ENCODE data around the gene PLXNA4. TPM values are rescaled to one million over a fixed set of nuclear protein-coding genes. Genes with fewer than 3 reads are reported as not detected.

Gene PLXNA4
- total RNA-seq, 1 experiment from 2014 or later, result 0.81 TPM

- TF ChIP-seq AFF4 (CRISPR knock-in tag; IDR thresholded peaks at IDR 0.05; ENCODE audit: borderline replicate concordance), result no peak
Measured at GRCh38 chr7:132083537-132084123, 492.6 kb downstream of the PLXNA4 start (continued).

GRCh38 chr7:132083126-132083525, 493.1 kb downstream of the PLXNA4 start:
- Mint-ChIP-seq H3K4me3 (no peak overlapping the region), H3K4me1 (peaks cover 8% of the 10 kb centered on the region), H3K36me3 (no peaks in the 10 kb centered on the region), H3K27ac (no peak overlapping the region), H3K27me3 (ENCODE audit: low read depth) (peaks cover 2% of the 10 kb centered on the region; the same call in 1 of the 2 replicates), H3K9me3 (no peaks in the 10 kb centered on the region; the same call in 1 of the 2 replicates)
- no peak for DNase-seq (ENCODE audit: low spot score)
- POLR2A ChIA-PET, result no interaction called here
- no peak for ATAC-seq
- TF ChIP-seq E2F5 (CRISPR knock-in tag; IDR thresholded peaks at IDR 0.05) (no peak), ELF4 (CRISPR knock-in tag; IDR thresholded peaks at IDR 0.05; ENCODE audit: low read depth) (no peak), MXD4 (CRISPR knock-in tag; IDR thresholded peaks at IDR 0.05; ENCODE audit: borderline replicate concordance) (no peak), ZNF232 (CRISPR knock-in tag; IDR thresholded peaks at IDR 0.05) (no peak), FOXJ3 (CRISPR knock-in tag; IDR thresholded peaks at IDR 0.05; ENCODE audit: borderline replicate concordance) (no peak), ZMAT4 (CRISPR knock-in tag; IDR thresholded peaks at IDR 0.05) (no peak), EMX1 (CRISPR knock-in tag; IDR thresholded peaks at IDR 0.05) (no peak), USF1 (CRISPR knock-in tag; IDR thresholded peaks at IDR 0.05) (no peak), ZNF138 (CRISPR knock-in tag; conservative IDR thresholded peaks at IDR 0.05) (no peak), NFE2L1 (CRISPR knock-in tag; IDR thresholded peaks at IDR 0.05) (no peak), NR3C1 (CRISPR knock-in tag; conservative IDR thresholded peaks at IDR 0.05; ENCODE audit: low read depth) (no peak)
- TF ChIP-seq, protein P1, sequence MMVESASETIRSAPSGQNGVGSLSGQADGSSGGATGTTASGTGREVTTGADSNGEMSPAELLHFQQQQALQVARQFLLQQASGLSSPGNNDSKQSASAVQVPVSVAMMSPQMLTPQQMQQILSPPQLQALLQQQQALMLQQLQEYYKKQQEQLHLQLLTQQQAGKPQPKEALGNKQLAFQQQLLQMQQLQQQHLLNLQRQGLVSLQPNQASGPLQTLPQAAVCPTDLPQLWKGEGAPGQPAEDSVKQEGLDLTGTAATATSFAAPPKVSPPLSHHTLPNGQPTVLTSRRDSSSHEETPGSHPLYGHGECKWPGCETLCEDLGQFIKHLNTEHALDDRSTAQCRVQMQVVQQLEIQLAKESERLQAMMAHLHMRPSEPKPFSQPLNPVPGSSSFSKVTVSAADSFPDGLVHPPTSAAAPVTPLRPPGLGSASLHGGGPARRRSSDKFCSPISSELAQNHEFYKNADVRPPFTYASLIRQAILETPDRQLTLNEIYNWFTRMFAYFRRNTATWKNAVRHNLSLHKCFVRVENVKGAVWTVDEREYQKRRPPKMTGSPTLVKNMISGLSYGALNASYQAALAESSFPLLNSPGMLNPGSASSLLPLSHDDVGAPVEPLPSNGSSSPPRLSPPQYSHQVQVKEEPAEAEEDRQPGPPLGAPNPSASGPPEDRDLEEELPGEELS (CRISPR knock-in tag; IDR thresholded peaks at IDR 0.05), result no peak
- TF ChIP-seq, protein P2, sequence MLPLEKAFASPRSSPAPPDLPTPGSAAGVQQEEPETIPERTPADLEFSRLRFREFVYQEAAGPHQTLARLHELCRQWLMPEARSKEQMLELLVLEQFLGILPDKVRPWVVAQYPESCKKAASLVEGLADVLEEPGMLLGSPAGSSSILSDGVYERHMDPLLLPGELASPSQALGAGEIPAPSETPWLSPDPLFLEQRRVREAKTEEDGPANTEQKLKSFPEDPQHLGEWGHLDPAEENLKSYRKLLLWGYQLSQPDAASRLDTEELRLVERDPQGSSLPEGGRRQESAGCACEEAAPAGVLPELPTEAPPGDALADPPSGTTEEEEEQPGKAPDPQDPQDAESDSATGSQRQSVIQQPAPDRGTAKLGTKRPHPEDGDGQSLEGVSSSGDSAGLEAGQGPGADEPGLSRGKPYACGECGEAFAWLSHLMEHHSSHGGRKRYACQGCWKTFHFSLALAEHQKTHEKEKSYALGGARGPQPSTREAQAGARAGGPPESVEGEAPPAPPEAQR (CRISPR knock-in tag; IDR thresholded peaks at IDR 0.05), result no peak
- CTCF ChIA-PET, result no interaction called here

Data from WTC11 (cell line).